ENCODE data around the gene AMHR2.
"Not testable (repeated sequence)": the region's sequence is repeated elsewhere in the genome, so short reads cannot be mapped to it uniquely, and the experiment has no call there.

The AMHR2 gene

DNA sequence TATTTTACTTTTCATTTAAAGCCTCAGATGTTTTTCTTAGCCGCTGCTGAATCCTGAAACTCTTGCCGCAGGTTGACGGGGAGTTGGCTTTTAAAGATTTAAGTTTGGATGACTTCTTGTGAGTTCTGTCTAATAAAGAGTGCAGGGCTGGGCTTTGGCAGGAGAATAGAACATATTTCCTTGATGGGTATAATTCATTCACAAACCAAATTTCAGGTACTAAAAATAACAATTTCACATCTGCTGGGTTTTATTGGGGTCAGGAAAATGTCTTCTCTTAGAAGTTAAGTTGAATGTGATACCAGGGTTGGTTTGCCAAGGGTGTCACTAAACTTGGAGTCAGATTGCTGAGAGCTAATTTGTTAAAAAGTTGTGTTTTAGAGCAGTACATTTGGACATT lies 34.0 kb upstream of the AMHR2 start:
- H3K36me3 Mint-ChIP-seq (ENCODE audit: insufficient read depth) = peaks cover 64% of the 10 kb centered on the region
- ATAC-seq (replicated peaks) = no peak
- no peaks in the 10 kb centered on the region for H3K9me3 Mint-ChIP-seq
- no peak for DNase-seq
- peak overlapping the region; percentile 57 to 65 for H3K4me3 Mint-ChIP-seq
- peaks cover 43 to 51% of the 10 kb centered on the region in 2 donors for H3K4me1 Mint-ChIP-seq (ENCODE audit: low read depth in 2 of 2)
- peak overlapping the region; percentile 68 to 77 for H3K27ac Mint-ChIP-seq
- no peaks in the 10 kb centered on the region for H3K27me3 Mint-ChIP-seq

DNA sequence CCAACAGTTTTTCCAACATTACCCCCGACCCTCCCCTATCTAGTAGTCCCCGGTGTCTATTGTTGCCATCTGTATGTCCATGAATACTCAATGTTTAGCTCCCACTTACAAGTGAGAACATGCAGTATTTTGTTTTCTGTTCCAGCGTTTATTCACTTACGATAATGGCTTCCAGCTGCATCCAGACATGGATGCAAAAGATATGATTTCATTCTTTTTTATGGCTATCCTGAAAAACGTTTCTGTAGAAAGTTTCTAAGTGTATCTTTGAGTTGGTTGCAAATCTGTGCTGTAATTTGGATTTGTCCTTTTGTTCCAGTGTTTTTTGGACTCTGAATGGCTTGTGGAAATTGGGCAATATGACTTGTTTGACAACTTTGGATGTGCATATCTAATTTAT lies 31.9 kb upstream of the AMHR2 start:
- Mint-ChIP-seq H3K27me3 (no peaks in the 10 kb centered on the region), H3K36me3 (ENCODE audit: insufficient read depth) (peaks cover 53% of the 10 kb centered on the region), H3K27ac (peak overlapping the region; percentile 32 to 56), H3K4me1 (ENCODE audit: low read depth in 2 of 2) (peaks cover 35 to 41% of the 10 kb centered on the region in 2 donors), H3K4me3 (peak overlapping the region in 1 of 2 donors; percentile 44), H3K9me3 (no peaks in the 10 kb centered on the region)
- DNase-seq (no peak), ATAC-seq (replicated peaks) (no peak)

DNA sequence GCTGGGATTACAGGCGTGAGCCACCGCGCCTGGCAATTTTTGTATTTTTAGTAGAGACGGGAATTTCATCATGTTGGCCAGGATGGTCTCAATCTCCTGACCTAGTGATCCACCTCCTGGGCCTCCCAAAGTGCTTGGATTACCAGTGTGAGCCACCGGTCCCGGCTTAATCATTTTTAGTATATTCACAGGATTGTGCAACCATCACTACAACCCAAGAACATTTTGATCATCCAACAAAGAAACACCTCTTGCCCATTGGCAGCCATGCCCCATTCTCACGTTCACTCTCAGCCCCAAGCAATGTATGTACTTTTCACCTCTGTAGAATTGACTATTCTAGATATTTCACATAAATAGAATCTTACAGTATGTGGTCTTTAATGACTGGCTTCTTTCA lies 23.8 kb upstream of the AMHR2 start:
- ATAC-seq (replicated peaks) = no peak
- H3K36me3 Mint-ChIP-seq (ENCODE audit: insufficient read depth) = peaks cover 63% of the 10 kb centered on the region

DNA sequence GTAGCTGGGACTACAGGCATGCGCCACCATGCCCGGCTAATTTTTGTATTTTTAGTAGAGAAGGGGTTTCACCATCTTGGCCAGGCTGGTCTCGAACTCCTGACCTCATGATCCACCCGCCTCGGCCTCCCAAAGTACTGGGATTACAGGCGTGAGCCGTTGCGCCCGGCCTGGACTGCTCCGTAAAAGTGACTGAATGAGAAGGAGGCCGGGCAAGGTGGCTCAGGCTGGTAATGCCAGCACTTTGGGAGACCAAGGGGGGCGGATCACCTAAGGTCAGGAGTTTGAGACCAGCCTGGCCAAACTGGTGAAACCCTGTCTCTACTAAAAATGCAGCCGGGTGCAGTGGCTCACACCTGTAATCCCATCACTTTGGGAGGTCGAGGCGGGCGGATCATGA lies 21.3 kb upstream of the AMHR2 start:
- not testable (repeated sequence) for H3K9me3 Mint-ChIP-seq; DNase-seq; H3K27me3 Mint-ChIP-seq; H3K4me3 Mint-ChIP-seq; ATAC-seq (replicated peaks)
- Mint-ChIP-seq H3K27ac (peak overlapping the region in 1 of 2 donors; percentile 57), H3K4me1 (ENCODE audit: low read depth in 2 of 2) (peaks cover 3 to 17% of the 10 kb centered on the region in 2 donors), H3K36me3 (ENCODE audit: insufficient read depth) (peaks cover 66% of the 10 kb centered on the region)

More for the DNA sequence above, 23.8 kb upstream of the AMHR2 start:
- Mint-ChIP-seq H3K9me3 (no peaks in the 10 kb centered on the region), H3K27ac (peak overlapping the region; percentile 22 to 41), H3K4me1 (ENCODE audit: low read depth in 2 of 2) (peaks cover 2 to 14% of the 10 kb centered on the region in 2 donors), H3K4me3 (no peak overlapping the region), H3K27me3 (no peaks in the 10 kb centered on the region)
- no peak for DNase-seq

DNA sequence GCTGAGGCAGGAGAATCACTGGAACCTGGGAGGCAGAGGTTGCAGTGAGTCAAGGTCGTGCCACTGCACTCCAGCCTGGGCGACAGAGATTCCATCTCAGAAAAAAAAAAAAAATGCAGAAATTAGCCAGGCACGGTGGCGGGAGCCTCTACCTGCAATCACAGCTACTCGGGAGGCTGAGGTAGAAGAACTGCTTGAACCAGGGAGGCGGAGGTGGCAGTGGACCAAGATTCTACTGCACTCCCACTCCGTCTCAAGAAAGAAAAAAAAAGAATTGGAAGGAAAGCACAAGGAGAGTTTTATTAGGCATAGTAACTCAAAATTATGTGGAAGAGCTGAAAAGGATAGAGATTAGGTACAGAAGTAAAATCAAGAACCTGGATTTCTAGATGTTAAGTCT lies 20.8 kb upstream of the AMHR2 start:
- H3K4me3 Mint-ChIP-seq = no peak overlapping the region
- peak overlapping the region; percentile 49 to 66 for H3K27ac Mint-ChIP-seq
- H3K27me3 Mint-ChIP-seq = no peaks in the 10 kb centered on the region
- no peak for ATAC-seq (replicated peaks)
- H3K4me1 Mint-ChIP-seq (ENCODE audit: low read depth in 2 of 2) = peaks cover 3 to 16% of the 10 kb centered on the region in 2 donors
- H3K36me3 Mint-ChIP-seq (ENCODE audit: insufficient read depth) = peaks cover 66% of the 10 kb centered on the region
- no peak for DNase-seq
- no peaks in the 10 kb centered on the region for H3K9me3 Mint-ChIP-seq

DNA sequence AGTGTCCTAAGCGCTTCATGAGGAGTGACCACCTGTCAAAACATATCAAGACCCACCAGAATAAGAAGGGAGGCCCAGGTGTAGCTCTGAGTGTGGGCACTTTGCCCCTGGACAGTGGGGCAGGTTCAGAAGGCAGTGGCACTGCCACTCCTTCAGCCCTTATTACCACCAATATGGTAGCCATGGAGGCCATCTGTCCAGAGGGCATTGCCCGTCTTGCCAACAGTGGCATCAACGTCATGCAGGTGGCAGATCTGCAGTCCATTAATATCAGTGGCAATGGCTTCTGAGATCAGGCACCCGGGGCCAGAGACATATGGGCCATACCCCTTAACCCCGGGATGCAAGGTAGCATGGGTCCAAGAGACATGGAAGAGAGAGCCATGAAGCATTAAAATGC lies 12.7 kb upstream of the AMHR2 start:
- DNase-seq (no peak), ATAC-seq (replicated peaks) (no peak)
- Mint-ChIP-seq H3K27me3 (no peaks in the 10 kb centered on the region), H3K4me3 (no peak overlapping the region), H3K9me3 (no peaks in the 10 kb centered on the region), H3K27ac (no peak overlapping the region), H3K4me1 (ENCODE audit: low read depth in 2 of 2) (peaks cover 4 to 17% of the 10 kb centered on the region in 2 donors), H3K36me3 (ENCODE audit: insufficient read depth) (peaks cover 70% of the 10 kb centered on the region)

DNA sequence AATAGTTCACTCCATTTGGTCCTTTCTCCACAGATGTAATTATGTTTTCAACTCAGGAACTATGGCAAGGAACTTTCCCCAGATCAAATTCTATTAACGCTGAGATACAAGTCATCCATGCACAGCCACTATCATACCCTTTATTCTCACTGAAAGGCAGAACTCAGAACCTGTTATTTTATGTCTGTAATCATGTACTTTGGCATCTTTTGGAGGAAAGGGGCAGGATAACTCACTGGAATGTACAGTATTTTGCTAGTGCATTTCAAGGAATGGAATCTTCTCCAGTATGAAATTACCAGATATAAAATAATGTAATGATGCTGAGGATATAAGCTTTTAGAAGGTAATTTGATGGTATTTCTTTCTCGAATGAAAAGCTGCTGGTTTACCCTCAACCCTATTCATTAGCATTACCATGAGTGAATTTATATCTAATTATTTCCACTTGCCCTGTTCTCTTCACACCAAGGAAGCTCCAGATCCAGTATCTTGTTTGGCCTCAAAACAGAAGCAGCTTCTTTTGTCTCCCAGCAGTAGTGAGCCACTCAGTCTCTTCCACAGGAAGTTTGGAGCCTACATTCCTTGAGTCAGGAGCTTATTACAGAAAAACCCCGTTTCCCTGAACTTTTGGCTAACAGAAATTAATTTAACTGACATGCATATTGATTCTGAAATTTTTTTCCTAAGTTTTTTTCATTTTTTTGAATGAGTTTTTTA lies 10.0 kb upstream of the AMHR2 start:
- DNase-seq (no peak), ATAC-seq (replicated peaks) (no peak)
- H3K27me3 Mint-ChIP-seq = no peaks in the 10 kb centered on the region
- H3K9me3 Mint-ChIP-seq = no peaks in the 10 kb centered on the region
- H3K27ac Mint-ChIP-seq = peak overlapping the region in 1 of 2 donors; percentile 85
- peaks cover 52% of the 10 kb centered on the region for H3K36me3 Mint-ChIP-seq (ENCODE audit: insufficient read depth)
- no peak overlapping the region for H3K4me3 Mint-ChIP-seq
- H3K4me1 Mint-ChIP-seq (ENCODE audit: low read depth in 2 of 2) = peaks cover 6 to 14% of the 10 kb centered on the region in 2 donors

DNA sequence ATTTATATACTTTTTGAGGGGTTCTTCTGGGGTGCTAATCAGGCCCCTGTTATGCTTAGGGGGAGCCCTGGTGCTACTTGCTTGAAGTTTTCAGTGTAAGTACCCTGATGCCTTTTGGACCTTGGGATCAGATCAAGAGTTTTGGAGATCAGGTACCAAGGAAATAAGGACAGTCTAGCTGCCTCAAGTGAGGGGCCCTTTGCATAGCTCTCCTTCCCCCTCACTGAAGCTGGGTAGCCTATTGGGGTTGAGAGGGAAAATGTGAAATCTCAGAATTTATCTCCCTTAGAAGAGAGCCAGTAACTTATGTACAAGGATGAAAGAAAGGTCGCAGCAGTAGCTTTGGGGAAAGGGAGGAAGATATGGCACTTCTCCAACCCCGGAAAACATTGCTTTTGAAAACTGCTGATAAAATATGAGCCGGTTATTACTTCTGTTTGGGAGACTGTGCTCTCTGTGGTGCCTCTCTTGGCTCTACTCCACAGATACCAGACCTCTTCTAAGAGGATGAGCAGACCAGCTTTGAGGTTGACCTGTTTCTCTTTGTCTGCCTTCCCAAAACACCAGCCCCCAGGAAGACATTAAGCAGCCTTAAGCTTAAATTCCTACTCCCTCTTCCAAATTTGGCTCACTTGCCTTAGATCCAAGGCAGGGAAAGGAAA lies 8.8 kb upstream of the AMHR2 start:
- H3K36me3 Mint-ChIP-seq (ENCODE audit: insufficient read depth) = peaks cover 40% of the 10 kb centered on the region
- H3K4me3 Mint-ChIP-seq = no peak overlapping the region
- H3K4me1 Mint-ChIP-seq (ENCODE audit: low read depth in 2 of 2) = peaks cover 6 to 14% of the 10 kb centered on the region in 2 donors
- no peaks in the 10 kb centered on the region for H3K9me3 Mint-ChIP-seq
- no peak for DNase-seq
- ATAC-seq (replicated peaks) = no peak
- peak overlapping the region in 1 of 2 donors; percentile 94 for H3K27ac Mint-ChIP-seq
- H3K27me3 Mint-ChIP-seq = no peaks in the 10 kb centered on the region

DNA sequence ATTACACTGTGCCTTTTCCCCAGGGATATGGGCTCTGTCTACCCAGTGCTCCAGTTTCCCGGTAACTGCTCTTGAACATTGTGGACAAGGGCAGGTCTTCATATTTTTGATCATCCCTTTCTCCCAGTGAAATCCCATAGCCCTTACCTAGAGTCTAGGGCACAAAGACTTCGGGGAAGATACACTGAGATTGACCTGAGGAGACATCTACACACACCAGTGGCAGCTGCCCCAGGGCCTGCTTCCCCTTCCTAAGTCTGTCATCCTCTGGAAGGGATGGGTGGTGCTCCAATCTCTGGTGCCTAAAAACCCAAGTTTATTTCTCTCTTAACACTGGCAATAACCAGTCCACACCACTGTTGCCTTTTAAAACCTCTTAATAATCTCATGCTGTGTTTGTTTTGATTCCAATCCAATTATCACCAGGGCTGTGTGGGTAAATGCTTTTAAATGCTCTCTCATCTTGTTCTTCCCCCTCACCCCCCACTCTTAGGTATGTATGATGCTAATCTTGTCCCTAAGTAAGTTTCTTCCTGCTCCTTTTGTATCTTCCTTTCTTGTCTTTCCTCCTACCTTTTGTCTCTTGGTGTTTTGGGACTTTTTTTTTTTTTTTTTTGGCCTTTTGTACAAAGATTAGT lies 7.8 kb upstream of the AMHR2 start:
- H3K27me3 Mint-ChIP-seq; ATAC-seq (replicated peaks); DNase-seq; H3K9me3 Mint-ChIP-seq; H3K4me3 Mint-ChIP-seq: not testable (repeated sequence)
- Mint-ChIP-seq H3K4me1 (ENCODE audit: low read depth in 2 of 2) (peaks cover 6 to 14% of the 10 kb centered on the region in 2 donors), H3K27ac (peak overlapping the region; percentile 71 to 94), H3K36me3 (ENCODE audit: insufficient read depth) (peaks cover 31% of the 10 kb centered on the region)

DNA sequence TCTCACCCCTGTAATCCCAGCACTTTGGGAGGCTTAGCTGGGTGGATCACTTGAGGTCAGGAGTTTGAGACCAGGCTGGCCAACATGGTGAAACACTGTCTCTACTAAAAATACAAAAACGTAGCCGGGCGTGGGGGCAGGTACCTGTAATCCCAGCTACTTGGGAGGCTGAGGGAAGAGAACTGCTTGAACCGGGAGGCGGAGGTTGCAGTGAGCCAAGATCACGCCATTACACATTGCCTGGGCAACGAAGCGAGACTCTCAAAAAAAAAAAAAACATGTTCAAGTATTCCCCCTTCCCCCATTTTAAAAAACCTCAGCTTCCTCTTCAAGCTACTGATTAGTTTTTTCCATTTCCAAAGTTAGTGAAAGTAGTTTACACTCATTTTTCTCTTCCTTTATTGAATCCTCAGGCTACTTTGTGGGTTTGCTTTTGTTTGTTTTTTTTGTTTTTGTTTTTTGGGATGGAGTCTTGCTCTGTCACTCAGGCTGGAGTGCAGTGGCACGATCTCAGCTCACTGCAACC lies 6.3 kb upstream of the AMHR2 start:
- Mint-ChIP-seq H3K36me3 (ENCODE audit: insufficient read depth) (peaks cover 18% of the 10 kb centered on the region), H3K27ac (peak overlapping the region in 1 of 2 donors; percentile 52), H3K4me1 (ENCODE audit: low read depth in 2 of 2) (peaks cover 8 to 13% of the 10 kb centered on the region in 2 donors)
- DNase-seq; H3K4me3 Mint-ChIP-seq; H3K9me3 Mint-ChIP-seq; ATAC-seq (replicated peaks); H3K27me3 Mint-ChIP-seq: not testable (repeated sequence)

DNA sequence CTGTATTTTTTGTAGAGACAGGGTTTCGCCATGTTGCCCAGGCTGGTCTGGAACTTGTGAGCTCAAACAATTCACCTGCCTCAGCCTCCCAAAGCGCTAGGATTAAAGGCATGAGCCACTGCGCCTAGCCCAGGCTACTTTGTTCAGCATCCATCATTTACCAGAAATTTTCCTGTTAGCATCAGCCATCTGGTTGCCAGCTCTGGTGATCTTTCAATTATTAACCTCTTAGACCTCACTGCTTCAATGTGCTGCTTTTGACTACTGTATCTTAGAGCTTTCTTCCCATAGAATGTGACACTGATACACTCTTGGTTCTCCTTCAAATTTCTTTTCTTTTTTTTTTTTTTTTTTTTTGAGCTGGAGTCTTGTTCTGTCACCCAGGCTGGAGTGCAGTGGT lies 5.4 kb upstream of the AMHR2 start:
- Mint-ChIP-seq H3K4me3 (no peak overlapping the region), H3K27me3 (no peaks in the 10 kb centered on the region), H3K9me3 (no peaks in the 10 kb centered on the region), H3K4me1 (ENCODE audit: low read depth in 2 of 2) (peaks cover 4 to 6% of the 10 kb centered on the region in 2 donors), H3K27ac (no peak overlapping the region), H3K36me3 (ENCODE audit: insufficient read depth) (peaks cover 18% of the 10 kb centered on the region)
- no peak for DNase-seq
- ATAC-seq (replicated peaks) = no peak

DNA sequence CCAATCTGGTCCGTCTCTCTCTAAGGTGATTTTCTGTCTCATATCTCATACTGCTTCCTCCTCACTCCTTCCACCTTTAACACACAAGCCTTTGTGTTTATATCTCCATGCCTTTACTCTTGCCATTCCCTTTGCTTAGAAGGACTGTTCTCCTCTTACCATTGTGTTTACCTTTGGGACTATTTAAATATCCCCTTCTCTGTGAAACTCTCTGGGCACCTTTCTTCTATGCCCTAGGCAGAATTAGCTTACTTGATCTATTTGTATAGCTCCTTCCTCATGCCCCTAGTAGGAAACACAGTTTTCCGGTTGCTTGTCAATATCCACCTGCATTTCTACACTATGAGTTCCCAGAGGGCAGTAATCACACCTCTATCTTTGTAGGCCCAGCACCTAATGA lies 3.9 kb upstream of the AMHR2 start:
- DNase-seq (no peak), ATAC-seq (replicated peaks) (no peak)
- peaks cover 4 to 6% of the 10 kb centered on the region in 2 donors for H3K4me1 Mint-ChIP-seq (ENCODE audit: low read depth in 2 of 2)
- H3K9me3 Mint-ChIP-seq = no peaks in the 10 kb centered on the region
- no peak overlapping the region for H3K4me3 Mint-ChIP-seq
- H3K27ac Mint-ChIP-seq = no peak overlapping the region
- H3K36me3 Mint-ChIP-seq (ENCODE audit: insufficient read depth) = peaks cover 9% of the 10 kb centered on the region
- no peaks in the 10 kb centered on the region for H3K27me3 Mint-ChIP-seq

DNA sequence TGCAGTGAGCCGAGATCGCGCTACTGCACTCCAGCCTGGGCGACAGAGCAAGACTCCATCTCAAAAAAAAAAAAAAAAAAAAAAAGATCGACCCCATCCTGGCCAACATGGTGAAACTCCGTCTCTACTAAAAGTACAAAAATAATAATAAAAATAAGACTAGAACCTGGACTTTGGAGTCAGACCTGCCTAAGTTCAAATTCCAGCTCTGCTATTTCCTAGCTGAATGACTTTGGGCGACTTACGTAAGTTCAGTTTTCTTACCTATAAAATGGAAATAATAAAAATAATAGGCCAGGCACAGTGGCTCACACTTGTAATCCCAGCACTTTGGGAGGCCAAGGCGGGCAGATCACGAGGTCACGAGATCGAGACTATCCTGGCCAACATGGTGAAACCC lies 1.4 kb upstream of the AMHR2 start:
- ATAC-seq (replicated peaks); H3K27ac Mint-ChIP-seq; H3K4me3 Mint-ChIP-seq; H3K27me3 Mint-ChIP-seq; H3K9me3 Mint-ChIP-seq; H3K4me1 Mint-ChIP-seq (ENCODE audit: low read depth in 2 of 2); H3K36me3 Mint-ChIP-seq (ENCODE audit: insufficient read depth); DNase-seq: not testable (repeated sequence)

Data from effector memory CD8-positive, alpha-beta T cell (primary cell).